AG04449 (cell line): ENCODE measurements around the gene CLDN9.

ENCODE experiments used
- CTCF ChIA-PET: fragments of 350-600 bp; formaldehyde crosslinking; extraction: SDS; loops from one replicate; lab custom pipeline; 2021; ENCODE audit warnings: antibody characterized with exemption; lab: Yijun Ruan, JAX
- POLR2A ChIA-PET: fragments of 400-600, 350-600 bp; formaldehyde crosslinking; extraction: SDS; loops from one replicate; lab custom pipeline; 2020; ENCODE audit warnings: antibody characterized with exemption, inconsistent platforms; lab: Yijun Ruan, JAX
- DNase-seq: peaks from one replicate; pipeline ENCODE4 v3.0.0-alpha.2; 2010; ENCODE audit warnings: low read depth, low spot score
- H3K4me3 ChIP-seq: 2 replicates; pipeline ENCODE4 v1.5.1; 2011; ENCODE audit warnings: low read depth, mild to moderate bottlenecking, control low read depth, low read length
- CTCF ChIP-seq: IDR thresholded peaks from one replicate; pipeline ENCODE4 v1.5.1; 2011; ENCODE audit warnings: mild to moderate bottlenecking, moderate library complexity, low read length, control low read depth, inconsistent platforms; ENCODE audit not compliant: insufficient read depth; ENCODE audit errors: missing control alignments

CLDN9 gene

GRCh38 chr16:3036726-3037315 is 24.1 kb downstream of the CLDN9 start, which contains the start of gene BICDL2:
Gene BICDL2 (minus strand): TSS chr16:3036944. CDS start chr16:3035496, 1,448 bp downstream.
- no peak for TF ChIP-seq CTCF
- no peak for DNase-seq
- ChIA-PET POLR2A (no interaction called here), CTCF (interaction anchor here (1.0 to 9.7 kb wide), 3 partner anchors 6 to 61 kb away, joined by 3 to 146 read pairs (median 5); no protein-coding TSS in a partner anchor)
- no peak within 1 kb of the TSS for H3K4me3 ChIP-seq

- CTCF ChIA-PET = interaction anchor here (1.0 to 9.7 kb wide), 4 partner anchors 7 to 60 kb away, joined by 5 to 146 read pairs (median 6); no protein-coding TSS in a partner anchor
- H3K4me3 ChIP-seq = no peak overlapping the region
- DNase-seq = no peak
- POLR2A ChIA-PET = no interaction called here
- no peak for TF ChIP-seq CTCF
These were observed 25.5 kb downstream of the CLDN9 start for GRCh38 chr16:3038256-3038655.

GRCh38 chr16:3038896-3039295 is 26.2 kb downstream of the CLDN9 start:
- DNase-seq = no peak
- ChIA-PET CTCF (interaction anchor here (1.6 to 9.7 kb wide), 3 partner anchors 8 to 19 kb away, joined by 6 to 146 read pairs (median 7); no protein-coding TSS in a partner anchor), POLR2A (no interaction called here)
- no peak overlapping the region for H3K4me3 ChIP-seq
- TF ChIP-seq CTCF = no peak

GRCh38 chr16:3042376-3042775 is 29.7 kb downstream of the CLDN9 start:
- no peak overlapping the region for H3K4me3 ChIP-seq
- ChIA-PET CTCF (interaction anchor here (3.7 to 9.7 kb wide), 2 partner anchors 11 to 16 kb away, joined by 19 to 146 read pairs; no protein-coding TSS in a partner anchor), POLR2A (interaction anchor here (1.1 to 1.9 kb wide), 2 partner anchors 13 to 21 kb away, joined by 3 to 6 read pairs; no protein-coding TSS in a partner anchor)
- TF ChIP-seq CTCF = no peak
- no peak for DNase-seq

GRCh38 chr16:3044708-3045107 is 32.0 kb downstream of the CLDN9 start:
- no peak for TF ChIP-seq CTCF
- H3K4me3 ChIP-seq = no peak overlapping the region
- CTCF ChIA-PET = interaction anchor here (0.5 to 9.7 kb wide), 4 partner anchors 13 to 84 kb away, joined by 3 to 146 read pairs (median 8); no protein-coding TSS in a partner anchor
- no peak for DNase-seq
- POLR2A ChIA-PET = no interaction called here
